Activated CD8-positive, alpha-beta T cell treated with anti-CD3 and anti-CD28 coated beads for 36 hours (primary cell): Measurements from ENCODE around the gene AGBL4. TPM values are rescaled to one million over a fixed set of nuclear protein-coding genes. Genes with fewer than 3 reads are reported as not detected.
A peak's percentile ranks its signal among the peaks of the same experiment; 100 is the strongest.

ENCODE experiments used
- ATAC-seq: fragments of 200-7000 bp; cut with Tn5 transposase; one replicate; pipeline ENCODE4 v1.10.0; 2021; ENCODE audit warnings: mild to moderate bottlenecking, moderate library complexity
- CTCF ChIA-PET: fragments of 350-600 bp; sonication (Branson Sonifier 250); formaldehyde crosslinking; loops from one replicate; lab custom pipeline; 2021; ENCODE audit warnings: antibody characterized with exemption; lab: Charles Lee
- POLR2A ChIA-PET: fragments of 350-600 bp; sonication (Branson Sonifier 250); formaldehyde crosslinking; loops from one replicate; lab custom pipeline; 2021; ENCODE audit warnings: antibody characterized with exemption; lab: Charles Lee
- DNase-seq: peaks from one replicate; pipeline ENCODE4 v3.0.0-alpha.2; 2020
- H3K27ac Mint-ChIP-seq: one replicate; pipeline ENCODE4 v1.8.0; 2021; ENCODE audit warnings: mild to moderate bottlenecking, mixed read lengths
- H3K27me3 Mint-ChIP-seq: one replicate; pipeline ENCODE4 v1.8.0; 2021; ENCODE audit warnings: mixed read lengths
- H3K36me3 Mint-ChIP-seq: one replicate; pipeline ENCODE4 v1.8.0; 2021; ENCODE audit warnings: low read depth, mixed read lengths
- H3K4me1 Mint-ChIP-seq: one replicate; pipeline ENCODE4 v1.8.0; 2021; ENCODE audit warnings: low read depth, mixed read lengths
- H3K4me3 Mint-ChIP-seq: one replicate; pipeline ENCODE4 v1.8.0; 2021; ENCODE audit warnings: mild to moderate bottlenecking, moderate library complexity, mixed read lengths
- H3K9me3 Mint-ChIP-seq: one replicate; pipeline ENCODE4 v1.8.0; 2021; ENCODE audit warnings: mixed read lengths
- CTCF ChIP-seq: fragments of 200-600 bp; IDR thresholded peaks from one replicate; pipeline ENCODE4 v1.8.0; 2022; ENCODE audit warnings: antibody characterized with exemption, mild to moderate bottlenecking
- intact Hi-C: fragments of 100-400 bp; cut with micrococcal nuclease; formaldehyde crosslinking; loops from one replicate; pipeline ENCODE4 v1.10.0; 2022
- total RNA-seq, 2 experiments: library from RNA; stranded (reverse); gene quantifications; one replicate each; pipeline ENCODE4 v1.2.3, GENCODE V29; 2021

Gene AGBL4
- total RNA-seq, 2 experiments from 2014 or later = 0.14 TPM; not detected in 1

GRCh38 chr1:48829446-48829845 is 1194.3 kb downstream of the AGBL4 start:
- Mint-ChIP-seq H3K27ac (no peak overlapping the region), H3K4me1 (no peaks in the 10 kb centered on the region), H3K36me3 (no peaks in the 10 kb centered on the region), H3K27me3 (peaks cover 10% of the 10 kb centered on the region), H3K9me3 (no peaks in the 10 kb centered on the region), H3K4me3 (no peak overlapping the region)
- intact Hi-C loops = no loop called here
- DNase-seq = no peak
- POLR2A ChIA-PET = no interaction called here
- no peak for TF ChIP-seq CTCF
- CTCF ChIA-PET = interaction anchor here (1.3 kb wide), 1 partner anchor 152 kb away, joined by 3 read pairs; no protein-coding TSS in a partner anchor
- ATAC-seq = no peak

- Mint-ChIP-seq H3K36me3 (no peaks in the 10 kb centered on the region), H3K9me3 (no peaks in the 10 kb centered on the region), H3K27me3 (peaks cover 14% of the 10 kb centered on the region), H3K4me1 (no peaks in the 10 kb centered on the region), H3K4me3 (no peak overlapping the region), H3K27ac (no peak overlapping the region)
- ChIA-PET CTCF (no interaction called here), POLR2A (no interaction called here)
- DNase-seq (no peak), ATAC-seq (no peak)
- no peak for TF ChIP-seq CTCF
- intact Hi-C loops = loop anchor here (5.0 kb wide), 1 partner anchor 146 kb away; no protein-coding TSS in a partner anchor
These were observed 1200.6 kb downstream of the AGBL4 start for GRCh38 chr1:48823168-48823567.

- Mint-ChIP-seq H3K36me3 (no peaks in the 10 kb centered on the region), H3K9me3 (no peaks in the 10 kb centered on the region), H3K4me1 (no peaks in the 10 kb centered on the region), H3K27me3 (peaks cover 8% of the 10 kb centered on the region), H3K27ac (no peak overlapping the region), H3K4me3 (no peak overlapping the region)
- intact Hi-C loops = loop anchor here (5.0 kb wide), 1 partner anchor 143 kb away; no protein-coding TSS in a partner anchor
- TF ChIP-seq CTCF = no peak
- ChIA-PET CTCF (no interaction called here), POLR2A (no interaction called here)
- ATAC-seq (no peak), DNase-seq (no peak)
These were observed 1203.3 kb downstream of the AGBL4 start for GRCh38 chr1:48820491-48820890.

GRCh38 chr1:48817505-48818114 is 1206.1 kb downstream of the AGBL4 start:
- peak; percentile 66 for ATAC-seq
- TF ChIP-seq CTCF = peak; percentile 54

GRCh38 chr1:48810740-48811139 is 1213.0 kb downstream of the AGBL4 start:
- Mint-ChIP-seq H3K36me3 (no peaks in the 10 kb centered on the region), H3K4me1 (no peaks in the 10 kb centered on the region), H3K27me3 (peaks cover 22% of the 10 kb centered on the region), H3K27ac (no peak overlapping the region), H3K9me3 (no peaks in the 10 kb centered on the region), H3K4me3 (no peak overlapping the region)
- ATAC-seq (no peak), DNase-seq (no peak)
- ChIA-PET CTCF (no interaction called here), POLR2A (no interaction called here)
- intact Hi-C loops = no loop called here
- TF ChIP-seq CTCF = no peak

More at GRCh38 chr1:48817505-48818114, 1206.1 kb downstream of the AGBL4 start:
- CTCF ChIA-PET = interaction anchor here (0.8 to 1.6 kb wide), 14 partner anchors 15 to 147 kb away, joined by 3 to 48 read pairs (median 3); no protein-coding TSS in a partner anchor
- no peak overlapping the region for H3K27ac Mint-ChIP-seq
- peaks cover 14% of the 10 kb centered on the region for H3K27me3 Mint-ChIP-seq
- intact Hi-C loops = no loop called here
- no peak overlapping the region for H3K4me3 Mint-ChIP-seq
- POLR2A ChIA-PET = no interaction called here
- no peaks in the 10 kb centered on the region for H3K9me3 Mint-ChIP-seq
- no peaks in the 10 kb centered on the region for H3K36me3 Mint-ChIP-seq
- H3K4me1 Mint-ChIP-seq = no peaks in the 10 kb centered on the region
- peak; percentile 67 for DNase-seq
